ENCODE results near the gene LARGE1. TPM values are rescaled to one million over a fixed set of nuclear protein-coding genes. Genes with fewer than 3 reads are reported as not detected.

LARGE1 gene
- total RNA-seq, 4 donors from 2014 or later: 18.7 to 82.1 (median 39.2) TPM

- intact Hi-C loops (cut with DNase I; ENCODE audit: low total_unique reads): no loop called here
Observed at GRCh38 chr22:33397381-33397907, 522.8 kb downstream of the LARGE1 start.

DNA sequence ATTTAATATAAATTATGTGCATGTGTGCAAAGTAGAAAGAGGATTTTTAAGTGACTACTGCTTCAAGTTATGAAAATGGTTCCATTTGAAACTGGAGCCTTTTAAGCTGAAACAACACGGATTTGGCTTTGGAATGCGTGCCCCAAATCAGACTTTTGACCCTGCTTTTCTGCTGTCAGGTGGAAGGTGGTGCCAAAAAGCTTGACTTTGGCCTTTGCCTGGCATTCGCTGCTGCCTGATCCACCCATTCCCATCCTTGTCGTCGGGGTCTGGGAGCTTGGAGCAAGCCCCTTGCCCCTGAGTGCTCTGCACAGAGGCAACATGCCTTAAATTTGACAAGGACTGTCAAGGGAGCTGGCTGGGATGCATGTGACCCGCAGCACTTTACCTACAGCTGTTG lies 526.8 kb downstream of the LARGE1 start:
- intact Hi-C loops (cut with DNase I; ENCODE audit: low total_unique reads): no loop called here
- TF ChIP-seq, protein P1, sequence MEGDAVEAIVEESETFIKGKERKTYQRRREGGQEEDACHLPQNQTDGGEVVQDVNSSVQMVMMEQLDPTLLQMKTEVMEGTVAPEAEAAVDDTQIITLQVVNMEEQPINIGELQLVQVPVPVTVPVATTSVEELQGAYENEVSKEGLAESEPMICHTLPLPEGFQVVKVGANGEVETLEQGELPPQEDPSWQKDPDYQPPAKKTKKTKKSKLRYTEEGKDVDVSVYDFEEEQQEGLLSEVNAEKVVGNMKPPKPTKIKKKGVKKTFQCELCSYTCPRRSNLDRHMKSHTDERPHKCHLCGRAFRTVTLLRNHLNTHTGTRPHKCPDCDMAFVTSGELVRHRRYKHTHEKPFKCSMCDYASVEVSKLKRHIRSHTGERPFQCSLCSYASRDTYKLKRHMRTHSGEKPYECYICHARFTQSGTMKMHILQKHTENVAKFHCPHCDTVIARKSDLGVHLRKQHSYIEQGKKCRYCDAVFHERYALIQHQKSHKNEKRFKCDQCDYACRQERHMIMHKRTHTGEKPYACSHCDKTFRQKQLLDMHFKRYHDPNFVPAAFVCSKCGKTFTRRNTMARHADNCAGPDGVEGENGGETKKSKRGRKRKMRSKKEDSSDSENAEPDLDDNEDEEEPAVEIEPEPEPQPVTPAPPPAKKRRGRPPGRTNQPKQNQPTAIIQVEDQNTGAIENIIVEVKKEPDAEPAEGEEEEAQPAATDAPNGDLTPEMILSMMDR (IDR thresholded peaks at IDR 0.05): no peak
- TF ChIP-seq POLR2A (IDR thresholded peaks at IDR 0.05): no peak
- Histone ChIP-seq H3K4me3 (no peak overlapping the region), H3K9me3 (no peaks in the 10 kb centered on the region), H3K36me3 (no peaks in the 10 kb centered on the region), H3K4me1 (no peaks in the 10 kb centered on the region), H3K27ac (no peak overlapping the region), H3K27me3 (no peaks in the 10 kb centered on the region)
- DNase-seq: no peak

More at GRCh38 chr22:33397381-33397907, 522.8 kb downstream of the LARGE1 start:
- Histone ChIP-seq H3K27ac (no peak overlapping the region), H3K4me1 (no peaks in the 10 kb centered on the region), H3K4me3 (no peak overlapping the region), H3K36me3 (no peaks in the 10 kb centered on the region), H3K9me3 (no peaks in the 10 kb centered on the region), H3K27me3 (no peaks in the 10 kb centered on the region)
- TF ChIP-seq POLR2A (IDR thresholded peaks at IDR 0.05): no peak
- TF ChIP-seq, protein P1 (IDR thresholded peaks at IDR 0.05): no peak
- DNase-seq: no peak

GRCh38 chr22:33391298-33391697 lies 529.0 kb downstream of the LARGE1 start:
- Histone ChIP-seq H3K4me1 (no peaks in the 10 kb centered on the region), H3K27me3 (no peaks in the 10 kb centered on the region), H3K27ac (no peak overlapping the region), H3K4me3 (no peak overlapping the region), H3K9me3 (no peaks in the 10 kb centered on the region), H3K36me3 (no peaks in the 10 kb centered on the region)
- intact Hi-C loops (cut with DNase I; ENCODE audit: low total_unique reads): no loop called here
- no peak for DNase-seq
- TF ChIP-seq POLR2A (IDR thresholded peaks at IDR 0.05): no peak
- TF ChIP-seq, protein P1 (IDR thresholded peaks at IDR 0.05): no peak

- no peaks in the 10 kb centered on the region for H3K4me1 ChIP-seq
- no peaks in the 10 kb centered on the region for H3K27me3 ChIP-seq
- H3K9me3 ChIP-seq: no peaks in the 10 kb centered on the region
- TF ChIP-seq, protein P1 (IDR thresholded peaks at IDR 0.05): no peak
- no peak for TF ChIP-seq POLR2A (IDR thresholded peaks at IDR 0.05)
- intact Hi-C loops (cut with DNase I; ENCODE audit: low total_unique reads): no loop called here
- H3K27ac ChIP-seq: no peak overlapping the region
- no peak overlapping the region for H3K4me3 ChIP-seq
- no peaks in the 10 kb centered on the region for H3K36me3 ChIP-seq
- DNase-seq: no peak
Observed at GRCh38 chr22:33389936-33390335, 530.3 kb downstream of the LARGE1 start.

- H3K27me3 ChIP-seq: no peaks in the 10 kb centered on the region
- no peaks in the 10 kb centered on the region for H3K4me1 ChIP-seq
- H3K27ac ChIP-seq: no peak overlapping the region
- H3K36me3 ChIP-seq: no peaks in the 10 kb centered on the region
- intact Hi-C loops (cut with DNase I; ENCODE audit: low total_unique reads): no loop called here
- TF ChIP-seq, protein P1 (IDR thresholded peaks at IDR 0.05): no peak
- no peak for TF ChIP-seq POLR2A (IDR thresholded peaks at IDR 0.05)
- no peak for DNase-seq
- H3K4me3 ChIP-seq: no peak overlapping the region
- H3K9me3 ChIP-seq: no peaks in the 10 kb centered on the region
Observed at GRCh38 chr22:33386270-33386669, 534.0 kb downstream of the LARGE1 start.

All from uterus (tissue), 4 donors.